IMR-90 (cell line): ENCODE data around the gene HPN. TPM values are rescaled to one million over a fixed set of nuclear protein-coding genes. Genes with fewer than 3 reads are reported as not detected.

ENCODE experiments used
- ATAC-seq: fragments of 200-7000 bp; cut with Tn5 transposase; 2 replicates; pipeline ENCODE4 v1.9.1; 2020; ENCODE audit warnings: low read depth, mild to moderate bottlenecking, moderate library complexity
- BruUV-seq: library from RNA; stranded (reverse); fragments of 400-500 nt; replicated peaks from 2 replicates; lab custom pipeline; 2021; lab: Mats Ljungman, UMichigan
- CTCF ChIA-PET: fragments of 300-600 bp; formaldehyde crosslinking; extraction: SDS; loops from one replicate; lab custom pipeline; 2021; ENCODE audit warnings: antibody characterized with exemption; lab: Yijun Ruan, JAX
- POLR2A ChIA-PET: fragments of 300-600 bp; sonication (Branson Sonifier 250); formaldehyde crosslinking; loops from one replicate; lab custom pipeline; 2022; ENCODE audit warnings: antibody characterized with exemption; ENCODE audit not compliant: unreplicated experiment; lab: Charles Lee
- DNase-seq: peaks from one replicate; pipeline ENCODE4 v3.0.0; 2013
- H2AFZ ChIP-seq: replicated peaks from 2 replicates; pipeline ENCODE3; 2013; ENCODE audit warnings: low read length, mild to moderate bottlenecking; ENCODE audit not compliant: poor library complexity
- H2AK5ac ChIP-seq: 2 replicates; pipeline ENCODE4 v1.6.1; 2013; ENCODE audit warnings: low read depth, low read length, inconsistent platforms
- H2AK9ac ChIP-seq: replicated peaks from 2 replicates; pipeline ENCODE3; 2013; ENCODE audit warnings: mild to moderate bottlenecking, low read depth, low read length, moderate library complexity; ENCODE audit not compliant: poor library complexity
- H2BK120ac ChIP-seq: 2 replicates; pipeline ENCODE4 v1.6.1; 2013; ENCODE audit warnings: low read depth, low read length, inconsistent platforms
- H2BK15ac ChIP-seq: 3 replicates; pipeline ENCODE4 v1.6.1; 2013; ENCODE audit warnings: low read depth, low read length, inconsistent platforms
- H2BK20ac ChIP-seq: 2 replicates; pipeline ENCODE4 v1.6.1; 2013; ENCODE audit warnings: low read depth, mild to moderate bottlenecking, inconsistent platforms, low read length, moderate library complexity
- H2BK5ac ChIP-seq: 2 replicates; pipeline ENCODE4 v1.6.1; 2013; ENCODE audit warnings: mild to moderate bottlenecking, low read depth, low read length, inconsistent platforms; ENCODE audit not compliant: poor library complexity, severe bottlenecking
- H3K14ac ChIP-seq: replicated peaks from 2 replicates; pipeline ENCODE4 v1.6.1; 2013; ENCODE audit warnings: low read depth, low read length, inconsistent platforms
- H3K18ac ChIP-seq: 2 replicates; pipeline ENCODE4 v1.6.1; 2013; ENCODE audit warnings: low read depth, low read length, control low read depth
- H3K23ac ChIP-seq: 2 replicates; pipeline ENCODE4 v1.6.1; 2013; ENCODE audit warnings: low read depth, low read length, inconsistent platforms
- H3K27ac ChIP-seq: 2 replicates; pipeline ENCODE4 v1.5.1; 2013; ENCODE audit warnings: mild to moderate bottlenecking, control low read depth, low read length; ENCODE audit not compliant: insufficient read depth
- H3K27me3 ChIP-seq: 2 replicates; pipeline ENCODE4 v1.6.1; 2013; ENCODE audit warnings: low read length; ENCODE audit not compliant: control insufficient read depth, insufficient read depth
- H3K36me3 ChIP-seq: 2 replicates; pipeline ENCODE4 v1.6.1; 2013; ENCODE audit warnings: low read length, mixed read lengths; ENCODE audit not compliant: control insufficient read depth, insufficient read depth
- H3K4ac ChIP-seq: 2 replicates; pipeline ENCODE4 v1.6.1; 2013; ENCODE audit warnings: low read depth, low read length, inconsistent platforms
- H3K4me1 ChIP-seq: 2 replicates; pipeline ENCODE4 v1.6.1; 2013; ENCODE audit warnings: low read length, mixed read lengths; ENCODE audit not compliant: control insufficient read depth, insufficient read depth
- H3K4me2 ChIP-seq: 2 replicates; pipeline ENCODE4 v1.6.1; 2013; ENCODE audit warnings: low read depth, mild to moderate bottlenecking, control low read depth, low read length, moderate library complexity
- H3K4me3 ChIP-seq: 2 replicates; pipeline ENCODE4 v1.5.1; 2013; ENCODE audit warnings: low read depth, mild to moderate bottlenecking, control low read depth, low read length, moderate library complexity; ENCODE audit not compliant: insufficient read depth
- H3K56ac ChIP-seq: 2 replicates; pipeline ENCODE4 v1.6.1; 2013; ENCODE audit warnings: low read length, inconsistent platforms; ENCODE audit not compliant: insufficient read depth; ENCODE audit errors: extremely low read depth
- H3K79me1 ChIP-seq, 2 experiments: 2 replicates each; pipeline ENCODE4 v1.6.1; 2013; ENCODE audit warnings: low read length in 2 of 2, inconsistent platforms in 1 of 2, low read depth in 1 of 2
- H3K9ac ChIP-seq: 2 replicates; pipeline ENCODE4 v1.6.1; 2013; ENCODE audit warnings: low read depth, low read length, control low read depth
- H3K9me1 ChIP-seq: 2 replicates; pipeline ENCODE4 v1.6.1; 2013; ENCODE audit warnings: low read length, inconsistent platforms; ENCODE audit not compliant: insufficient read depth
- H3K9me3 ChIP-seq: 2 replicates; pipeline ENCODE4 v1.6.1; 2013; ENCODE audit warnings: low read length; ENCODE audit not compliant: control insufficient read depth, insufficient read depth
- H4K20me1 ChIP-seq: 2 replicates; pipeline ENCODE4 v1.6.1; 2013; ENCODE audit warnings: low read length, inconsistent platforms; ENCODE audit not compliant: insufficient read depth
- H4K5ac ChIP-seq: 2 replicates; pipeline ENCODE4 v1.6.1; 2013; ENCODE audit warnings: mild to moderate bottlenecking, low read depth, low read length, control low read depth
- H4K8ac ChIP-seq, 2 experiments: 2 replicates each; pipeline ENCODE4 v1.6.1; 2013; ENCODE audit warnings: low read depth in 2 of 2, low read length in 2 of 2, control low read depth in 1 of 2, inconsistent platforms in 1 of 2
- H4K91ac ChIP-seq: 2 replicates; pipeline ENCODE4 v1.6.1; 2013; ENCODE audit warnings: low read depth, low read length, inconsistent platforms; ENCODE audit not compliant: insufficient read depth
- CEBPB ChIP-seq: IDR thresholded peaks from 2 replicates; pipeline ENCODE4 v1.6.1; 2012; ENCODE audit warnings: low read depth, low read length, improper control_type of control experiment
- ELK1 ChIP-seq: fragments of 150-350 bp; IDR thresholded peaks from 2 replicates; pipeline ENCODE4 v1.6.1; 2016; ENCODE audit warnings: low read depth, mild to moderate bottlenecking, low read length, moderate library complexity, borderline replicate concordance
- FOS ChIP-seq: fragments of 150-350 bp; IDR thresholded peaks from 2 replicates; pipeline ENCODE4 v1.6.1; 2016; ENCODE audit warnings: low read depth, low read length
- MAFK ChIP-seq: IDR thresholded peaks from 2 replicates; pipeline ENCODE4 v1.6.1; 2012; ENCODE audit warnings: low read depth, low read length, improper control_type of control experiment
- MAZ ChIP-seq: IDR thresholded peaks from 2 replicates; pipeline ENCODE4 v1.6.1; 2012; ENCODE audit warnings: low read depth, mild to moderate bottlenecking, low read length, improper control_type of control experiment, moderate library complexity, borderline replicate concordance
- NFE2L2 ChIP-seq: fragments of 150-350 bp; IDR thresholded peaks from 2 replicates; pipeline ENCODE4 v1.6.1; 2016; ENCODE audit warnings: low read depth, mild to moderate bottlenecking, low read length
- RAD21 ChIP-seq: IDR thresholded peaks from 2 replicates; pipeline ENCODE4 v1.6.1; 2012; ENCODE audit warnings: low read length, improper control_type of control experiment
- RCOR1 ChIP-seq: IDR thresholded peaks from 2 replicates; pipeline ENCODE4 v1.6.1; 2012; ENCODE audit warnings: mild to moderate bottlenecking, low read length, improper control_type of control experiment; ENCODE audit not compliant: insufficient replicate concordance
- RFX5 ChIP-seq: IDR thresholded peaks from 2 replicates; pipeline ENCODE4 v1.8.0; 2012; ENCODE audit warnings: low read depth, mild to moderate bottlenecking, low read length, moderate library complexity
- SMC3 ChIP-seq: fragments of 150-350 bp; IDR thresholded peaks from 2 replicates; pipeline ENCODE4 v1.6.1; 2016; ENCODE audit warnings: low read depth, mild to moderate bottlenecking, antibody characterized with exemption, low read length, moderate library complexity
- WGBS, 2 experiments: methylation state at CpG; one replicate each; pipeline versions ENCODE4 v1.1.5 to v1.1.7; 2013; ENCODE audit warnings: missing lambda C conversion rate in 2 of 2; ENCODE audit not compliant: insufficient read length in 1 of 2; ENCODE audit errors: extremely low coverage in 2 of 2; 5-methylcytosine and 5-hydroxymethylcytosine counted together
- dilution Hi-C: fragments of 300-500 bp; cut with HindIII; formaldehyde crosslinking; loops from one replicate; pipeline ENCODE4 v1.14.3; 2018; ENCODE audit warnings: low sequenced_read_pairs; ENCODE audit not compliant: unreplicated experiment
- in situ Hi-C: fragments of 300-500 bp; cut with MboI; formaldehyde crosslinking; loops from 3 replicates; pipeline ENCODE4 v1.14.3; 2019; ENCODE audit warnings: low sequenced_read_pairs, inconsistent platforms, mixed read lengths
- intact Hi-C: fragments of 100-400 bp; cut with micrococcal nuclease; formaldehyde crosslinking; loops from 2 replicates; pipeline ENCODE4 v1.10.0; 2022
- polyA plus RNA-seq, 3 experiments: library from polyadenylated mRNA; depleted of rRNA; stranded (reverse); fragments of >200 nt; gene quantifications; 2 replicates each; pipeline ENCODE4 v1.2.3, GENCODE V29; 2012; ENCODE audit warnings: low replicate concordance in 1 of 3
- total RNA-seq: library from RNA; depleted of rRNA; stranded (reverse); fragments of >200 nt; gene quantifications from 2 replicates; pipeline ENCODE4 v1.2.3, GENCODE V29; 2012
- TF ChIP-seq, protein P1 (sequence below): conservative IDR thresholded peaks from 2 replicates; pipeline ENCODE4 v1.5.1; 2012; ENCODE audit warnings: mild to moderate bottlenecking, low read depth, low read length, improper control_type of control experiment

Gene HPN
- total and polyA plus RNA-seq, 2 of the 4 experiments (the other 2 are of a cell fraction): not detected

- in situ Hi-C loops (no loop called here), intact Hi-C loops (no loop called here), dilution Hi-C loops (no loop called here)
- Histone ChIP-seq H3K4me3 (no peak overlapping the region), H3K27ac (no peak overlapping the region), H4K8ac (no peak overlapping the region), H2AK5ac (no peak overlapping the region), H2BK5ac (no peak overlapping the region), H2BK20ac (no peak overlapping the region), H3K36me3 (peaks cover 83% of the 10 kb centered on the region), H3K4me2 (no peak overlapping the region), H2AFZ (no peak overlapping the region), H3K14ac (no peak overlapping the region), H4K91ac (no peak overlapping the region), H2BK120ac (no peak overlapping the region), H3K9ac (no peak overlapping the region), H3K79me1 (no peaks in the 10 kb centered on the region; a peak in 1 of 4 replicates), H3K23ac (no peak overlapping the region), H3K18ac (no peak overlapping the region), H2BK15ac (no peak overlapping the region), H3K4ac (no peak overlapping the region), H3K27me3 (no peaks in the 10 kb centered on the region), H2AK9ac (no peak overlapping the region), H4K5ac (no peak overlapping the region), H3K56ac (no peak overlapping the region), H3K9me1 (no peaks in the 10 kb centered on the region), H3K4me1 (no peaks in the 10 kb centered on the region), H3K9me3 (no peaks in the 10 kb centered on the region), H4K20me1 (no peaks in the 10 kb centered on the region)
- 90% methylated on average over 2 of the region's 14 CpGs; no CpG with 5 or more reads in 1 of the 2 experiments for WGBS, 2 experiments
- TF ChIP-seq, protein P1, sequence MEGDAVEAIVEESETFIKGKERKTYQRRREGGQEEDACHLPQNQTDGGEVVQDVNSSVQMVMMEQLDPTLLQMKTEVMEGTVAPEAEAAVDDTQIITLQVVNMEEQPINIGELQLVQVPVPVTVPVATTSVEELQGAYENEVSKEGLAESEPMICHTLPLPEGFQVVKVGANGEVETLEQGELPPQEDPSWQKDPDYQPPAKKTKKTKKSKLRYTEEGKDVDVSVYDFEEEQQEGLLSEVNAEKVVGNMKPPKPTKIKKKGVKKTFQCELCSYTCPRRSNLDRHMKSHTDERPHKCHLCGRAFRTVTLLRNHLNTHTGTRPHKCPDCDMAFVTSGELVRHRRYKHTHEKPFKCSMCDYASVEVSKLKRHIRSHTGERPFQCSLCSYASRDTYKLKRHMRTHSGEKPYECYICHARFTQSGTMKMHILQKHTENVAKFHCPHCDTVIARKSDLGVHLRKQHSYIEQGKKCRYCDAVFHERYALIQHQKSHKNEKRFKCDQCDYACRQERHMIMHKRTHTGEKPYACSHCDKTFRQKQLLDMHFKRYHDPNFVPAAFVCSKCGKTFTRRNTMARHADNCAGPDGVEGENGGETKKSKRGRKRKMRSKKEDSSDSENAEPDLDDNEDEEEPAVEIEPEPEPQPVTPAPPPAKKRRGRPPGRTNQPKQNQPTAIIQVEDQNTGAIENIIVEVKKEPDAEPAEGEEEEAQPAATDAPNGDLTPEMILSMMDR: no peak
- TF ChIP-seq CEBPB (no peak), MAZ (no peak), RFX5 (no peak), FOS (no peak), RCOR1 (no peak), MAFK (no peak), RAD21 (no peak), SMC3 (no peak), ELK1 (no peak), NFE2L2 (no peak)
- DNase-seq (no peak), ATAC-seq (no peak)
- BruUV-seq: no TSS peak
- ChIA-PET CTCF (no interaction called here), POLR2A (no interaction called here)
Measured at GRCh38 chr19:35022460-35022859, 19.1 kb upstream of the HPN start.
